ENCODE measurements around the gene IPO11.

GRCh38 chr5:62412549-62413329 lies at the start of gene IPO11:
- TF ChIP-seq POLR2A (IDR thresholded peaks at IDR 0.05; ENCODE audit: low read depth, low read length), result peak; percentile 84
- TF ChIP-seq POLR2AphosphoS5 (IDR thresholded peaks at IDR 0.05; ENCODE audit: low read depth, low read length), result peak; percentile 87

Data from GM12891 (cell line).